ENCODE data around the gene CDH2.
"Not testable (repeated sequence)": the region's sequence is repeated elsewhere in the genome, so short reads cannot be mapped to it uniquely, and the experiment has no call there.

CDH2 gene

GRCh38 chr18:27969206-27969605, 207.7 kb downstream of the CDH2 start:
- no peak for DNase-seq

GRCh38 chr18:27967913-27968824, 208.8 kb downstream of the CDH2 start:
- no peak for DNase-seq

GRCh38 chr18:27966881-27967280, 210.0 kb downstream of the CDH2 start:
- no peak for DNase-seq

- no peak for DNase-seq
Observed at GRCh38 chr18:27964811-27965210, 212.1 kb downstream of the CDH2 start.

GRCh38 chr18:27959101-27959500, 217.8 kb downstream of the CDH2 start:
- no peak for DNase-seq

- no peak for DNase-seq
Observed at GRCh38 chr18:27956001-27956640, 220.8 kb downstream of the CDH2 start.

- no peak for DNase-seq
Observed at GRCh38 chr18:27954226-27954625, 222.7 kb downstream of the CDH2 start.

GRCh38 chr18:27952741-27953140, 224.2 kb downstream of the CDH2 start:
- no peak for DNase-seq

- DNase-seq: no peak
Observed at GRCh38 chr18:27950648-27951228, 226.2 kb downstream of the CDH2 start.

- no peak for DNase-seq
Observed at GRCh38 chr18:27948986-27949385, 227.9 kb downstream of the CDH2 start.

GRCh38 chr18:27942706-27943105, 234.2 kb downstream of the CDH2 start:
- no peak for DNase-seq

GRCh38 chr18:27931535-27931934, 245.4 kb downstream of the CDH2 start:
- DNase-seq: no peak

GRCh38 chr18:27922780-27923179, 254.2 kb downstream of the CDH2 start:
- DNase-seq: no peak

GRCh38 chr18:27921904-27922751, 254.8 kb downstream of the CDH2 start:
- no peak for DNase-seq

- DNase-seq: no peak
Observed at GRCh38 chr18:27921392-27921791, 255.5 kb downstream of the CDH2 start.

GRCh38 chr18:27920836-27921235, 256.1 kb downstream of the CDH2 start:
- no peak for DNase-seq

- DNase-seq: not testable (repeated sequence)
Observed at GRCh38 chr18:27906189-27906588, 270.7 kb downstream of the CDH2 start.

GRCh38 chr18:27903906-27904305, 273.0 kb downstream of the CDH2 start:
- DNase-seq: no peak

- no peak for DNase-seq
Observed at GRCh38 chr18:27901424-27902226, 275.3 kb downstream of the CDH2 start.

Measured in NCI-H510A treated with DMSO at 0.1 percent for 48 hours (cell line).